GM13976 (cell line): ENCODE measurements around the gene SEMA7A.
"Not testable (repeated sequence)": the region's sequence is repeated elsewhere in the genome, so short reads cannot be mapped to it uniquely, and the experiment has no call there.

Experiments used
- DNase-seq: peaks from one replicate; pipeline ENCODE4 v3.0.0; 2012; ENCODE audit warnings: low spot score
- in situ Hi-C: fragments of 300-500 bp; cut with MboI; formaldehyde crosslinking; loops from one replicate; pipeline ENCODE4 v1.12.0; 2022; ENCODE audit warnings: low sequenced_read_pairs, mixed read lengths, inconsistent platforms; ENCODE audit not compliant: unreplicated experiment
- TF ChIP-seq, protein P1 (sequence below): IDR thresholded peaks from 2 replicates; pipeline ENCODE4 v1.5.1; 2012; ENCODE audit warnings: borderline replicate concordance, mild to moderate bottlenecking; ENCODE audit not compliant: insufficient read depth; ENCODE audit errors: extremely low read depth, missing control alignments, control extremely low read depth

The SEMA7A gene

DNA sequence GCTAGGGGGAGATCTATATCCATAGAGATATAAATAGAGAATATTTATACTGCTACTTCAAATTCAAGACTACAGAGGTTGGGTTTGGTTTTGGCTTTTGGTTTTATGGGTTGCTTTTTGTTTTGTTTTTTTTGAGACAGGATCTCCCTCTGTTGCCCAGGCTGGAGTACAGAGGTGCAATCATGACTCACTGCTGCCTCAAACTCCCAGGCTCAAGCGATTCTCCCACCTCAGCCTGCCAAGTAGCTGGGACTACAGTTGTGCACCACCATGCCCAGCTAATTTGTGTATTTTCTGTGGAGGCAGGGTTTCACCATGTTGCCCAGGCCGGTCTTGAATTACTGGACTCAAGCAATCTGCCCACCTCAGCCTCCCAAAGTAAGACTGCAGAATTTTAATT is 31.1 kb upstream of the SEMA7A start:
- TF ChIP-seq, protein P1, sequence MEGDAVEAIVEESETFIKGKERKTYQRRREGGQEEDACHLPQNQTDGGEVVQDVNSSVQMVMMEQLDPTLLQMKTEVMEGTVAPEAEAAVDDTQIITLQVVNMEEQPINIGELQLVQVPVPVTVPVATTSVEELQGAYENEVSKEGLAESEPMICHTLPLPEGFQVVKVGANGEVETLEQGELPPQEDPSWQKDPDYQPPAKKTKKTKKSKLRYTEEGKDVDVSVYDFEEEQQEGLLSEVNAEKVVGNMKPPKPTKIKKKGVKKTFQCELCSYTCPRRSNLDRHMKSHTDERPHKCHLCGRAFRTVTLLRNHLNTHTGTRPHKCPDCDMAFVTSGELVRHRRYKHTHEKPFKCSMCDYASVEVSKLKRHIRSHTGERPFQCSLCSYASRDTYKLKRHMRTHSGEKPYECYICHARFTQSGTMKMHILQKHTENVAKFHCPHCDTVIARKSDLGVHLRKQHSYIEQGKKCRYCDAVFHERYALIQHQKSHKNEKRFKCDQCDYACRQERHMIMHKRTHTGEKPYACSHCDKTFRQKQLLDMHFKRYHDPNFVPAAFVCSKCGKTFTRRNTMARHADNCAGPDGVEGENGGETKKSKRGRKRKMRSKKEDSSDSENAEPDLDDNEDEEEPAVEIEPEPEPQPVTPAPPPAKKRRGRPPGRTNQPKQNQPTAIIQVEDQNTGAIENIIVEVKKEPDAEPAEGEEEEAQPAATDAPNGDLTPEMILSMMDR = no peak
- in situ Hi-C loops = no loop called here
- no peak for DNase-seq

DNA sequence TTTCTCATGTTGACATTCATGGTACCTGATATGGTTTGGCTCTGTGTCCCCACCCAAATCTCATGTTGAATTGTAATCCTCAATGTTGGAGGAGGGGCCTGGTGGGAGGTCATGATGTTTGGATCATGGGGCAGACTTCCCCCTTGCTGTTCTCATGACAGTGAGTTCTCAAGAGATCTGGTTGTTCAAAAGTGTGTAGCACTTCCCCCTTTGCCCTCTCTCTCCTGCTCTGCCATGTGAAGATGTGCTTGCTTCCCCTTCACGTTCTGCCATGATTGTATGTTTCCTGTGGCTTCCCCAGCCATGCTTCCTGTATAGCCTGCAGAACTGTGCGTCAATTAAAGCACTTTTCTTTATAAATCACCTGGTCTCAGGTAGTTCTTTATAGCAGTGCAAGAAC is 30.5 kb upstream of the SEMA7A start:
- TF ChIP-seq, protein P1 = no peak
- in situ Hi-C loops = no loop called here
- DNase-seq = no peak

DNA sequence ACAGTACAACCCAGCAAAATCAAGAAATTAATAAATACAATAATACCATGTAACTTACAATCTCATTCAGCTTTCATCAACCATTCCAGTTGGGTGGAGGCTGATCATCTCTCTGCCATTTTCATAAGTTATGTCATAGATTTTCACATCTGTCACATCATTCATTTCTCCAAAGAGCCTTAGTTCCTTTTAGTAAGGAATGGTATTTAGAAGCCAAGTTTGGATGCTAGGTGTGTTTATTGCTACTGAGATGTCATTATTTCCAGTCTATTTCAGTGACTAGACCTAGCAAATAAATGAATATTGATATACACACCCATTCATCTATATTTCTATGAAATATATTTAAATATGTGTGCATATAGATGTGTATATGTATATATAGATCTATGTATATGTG is 29.9 kb upstream of the SEMA7A start:
- in situ Hi-C loops = no loop called here
- TF ChIP-seq, protein P1 = no peak
- DNase-seq = no peak

DNA sequence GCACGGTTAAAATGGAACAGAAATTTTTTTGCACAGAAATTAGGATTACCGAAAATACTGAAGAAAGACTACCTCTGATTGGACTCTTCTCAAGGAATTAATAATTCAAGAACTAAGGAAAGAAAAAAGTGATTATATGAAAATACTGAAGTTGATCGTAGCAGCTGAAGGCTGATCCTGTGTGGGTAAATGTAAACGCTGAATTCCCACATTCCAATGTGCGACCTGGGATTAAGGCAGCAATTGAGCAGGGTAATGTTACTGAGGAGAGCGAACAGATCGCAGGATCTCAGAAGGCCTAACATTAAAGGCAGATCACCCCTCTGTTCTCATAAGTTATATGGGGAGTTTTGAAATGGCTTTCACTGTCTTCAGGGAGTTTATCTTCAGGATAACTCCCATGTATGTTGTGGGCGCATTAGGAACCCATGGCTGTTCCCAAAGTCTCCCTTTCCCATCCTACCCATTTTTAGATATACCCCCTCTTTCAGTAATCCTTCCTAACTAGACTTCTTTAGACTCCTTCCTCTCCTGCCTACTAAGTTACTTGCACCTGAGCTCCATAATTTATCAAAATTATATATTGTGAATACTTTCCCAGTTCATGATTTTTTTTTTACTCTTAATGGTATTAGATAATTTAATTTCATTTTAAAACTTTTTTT is 28.2 kb upstream of the SEMA7A start:
- DNase-seq = no peak
- in situ Hi-C loops = no loop called here
- TF ChIP-seq, protein P1 = no peak

DNA sequence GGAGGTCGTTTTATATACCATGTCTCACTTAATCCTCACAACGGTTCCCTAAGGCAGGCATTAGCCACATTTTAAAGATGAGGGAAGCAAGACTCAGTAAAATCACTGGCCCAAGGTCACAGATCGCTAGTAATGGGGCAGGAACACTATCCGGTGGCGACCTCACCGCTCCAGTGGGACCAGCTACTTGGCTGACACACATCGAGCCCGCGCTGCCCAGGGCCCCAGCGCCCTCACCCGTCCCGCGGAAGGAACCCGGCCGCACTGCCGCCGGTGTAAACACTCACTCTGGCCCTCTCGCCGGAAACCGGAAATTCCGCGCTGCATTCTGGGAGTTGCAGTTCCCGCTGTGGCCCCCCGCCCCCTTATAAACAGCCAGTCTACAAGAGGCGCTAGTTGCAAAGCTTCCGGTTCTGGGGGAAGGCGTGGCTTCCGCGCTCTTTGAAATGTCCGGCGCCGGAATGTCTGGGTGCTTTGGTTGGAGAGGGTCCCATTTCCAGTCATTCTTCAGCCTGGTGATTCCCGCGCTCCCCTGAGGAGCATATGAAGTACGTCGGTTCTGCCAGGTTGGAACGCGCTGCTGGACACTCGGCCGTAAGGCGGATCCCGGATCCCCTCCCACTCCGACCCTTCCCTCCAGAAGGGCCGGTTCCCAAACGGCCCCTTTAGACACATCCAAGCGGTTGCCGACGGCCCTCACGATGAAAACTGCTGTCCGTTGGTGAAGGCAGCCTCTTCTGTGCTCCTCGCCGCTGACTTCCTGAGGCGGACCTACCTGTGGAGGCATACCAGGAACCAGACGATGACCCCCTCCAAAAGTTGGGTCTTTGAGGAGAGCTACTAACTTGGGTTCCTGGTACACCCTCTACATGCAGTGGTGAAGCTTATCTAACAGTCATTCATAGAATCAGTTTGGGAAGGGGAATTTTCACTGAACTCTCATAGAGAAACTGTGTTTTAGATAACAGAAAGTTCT is 27.4 kb upstream of the SEMA7A start, which contains the start of gene UBL7:
Gene UBL7, minus strand, starts transcription at position 290 of the 976 bp plus-strand sequence. CDS start 2,293 bp downstream, outside the sequence.
- peak; percentile 96 for DNase-seq
- TF ChIP-seq, protein P1 = no peak
- in situ Hi-C loops = no loop called here

DNA sequence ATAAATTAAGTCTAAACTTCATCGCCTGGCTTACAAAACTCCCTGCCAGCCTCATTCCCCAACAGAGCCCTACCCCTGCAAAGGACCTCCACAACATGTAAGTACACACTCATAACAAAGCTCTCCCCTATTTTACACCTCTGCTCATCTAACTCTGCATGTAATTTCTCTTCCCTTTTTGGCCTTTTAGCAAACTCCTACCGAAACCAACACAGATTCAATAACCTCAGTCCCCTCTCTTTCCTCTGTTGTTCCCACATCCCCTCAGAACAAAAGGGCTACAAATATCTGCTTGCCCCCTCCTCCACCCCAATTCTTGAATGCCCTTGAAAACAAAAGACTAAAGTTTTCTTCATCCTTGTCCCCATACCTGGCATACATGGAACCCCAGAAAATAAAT is 26.5 kb upstream of the SEMA7A start:
- in situ Hi-C loops = no loop called here
- TF ChIP-seq, protein P1 = no peak
- peak; percentile 70 for DNase-seq

DNA sequence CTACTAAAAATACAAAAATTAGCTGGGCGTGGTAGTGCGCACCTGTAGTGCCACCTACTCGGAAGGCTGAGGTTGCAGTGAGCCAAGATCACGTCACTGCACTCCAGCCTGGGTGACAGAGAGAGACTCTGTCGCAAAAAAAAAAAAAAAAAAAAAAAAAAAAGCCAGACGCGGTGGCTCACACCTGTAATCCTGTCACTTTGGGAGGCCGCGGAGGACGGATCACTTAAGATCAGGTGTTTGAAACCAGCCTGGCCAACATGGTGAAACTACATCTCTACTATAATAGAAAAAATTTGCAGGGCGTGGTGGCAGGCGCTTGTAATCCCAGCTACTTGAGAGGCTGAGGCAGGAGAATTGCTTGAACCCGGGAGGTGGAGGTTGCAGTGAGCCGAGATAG is 26.0 kb upstream of the SEMA7A start:
- in situ Hi-C loops, DNase-seq: not testable (repeated sequence)
